ENCODE measurements around the gene RNF144B. TPM values are rescaled to one million over a fixed set of nuclear protein-coding genes. Genes with fewer than 3 reads are reported as not detected.
"Not testable (repeated sequence)": the region's sequence is repeated elsewhere in the genome, so short reads cannot be mapped to it uniquely, and the experiment has no call there.

Gene RNF144B
- total and polyA plus RNA-seq, 2 of the 8 experiments (the other 6 are each of a cell fraction or from before 2014, with no cell fraction given) = 1.8 to 11.2 TPM

- no peak for TF ChIP-seq CTCF (IDR thresholded peaks at IDR 0.05; ENCODE audit: control extremely low read depth in 1 of 3, insufficient read depth in 1 of 3, low read depth in 1 of 3, low read length in 3 of 3)
Measured at GRCh38 chr6:18400831-18401446, 13.8 kb downstream of the RNF144B start (continued).

- not testable (repeated sequence) for H2BK20ac ChIP-seq (ENCODE audit: low read length)
Measured at GRCh38 chr6:18404965-18405364, 17.8 kb downstream of the RNF144B start.

More at GRCh38 chr6:18404965-18405364, 17.8 kb downstream of the RNF144B start:
- H3K14ac ChIP-seq (ENCODE audit: insufficient read length); H2AK5ac ChIP-seq (ENCODE audit: low read depth, low read length); CTCF ChIA-PET (ENCODE audit: partially characterized antibody); H2BK12ac ChIP-seq (ENCODE audit: low read depth, low read length); H2BK5ac ChIP-seq (ENCODE audit: low read depth, low read length); H3K56ac ChIP-seq (replicated peaks; ENCODE audit: insufficient read length, low read depth, low read length); H3K4me2 ChIP-seq (ENCODE audit: insufficient read depth in 1 of 2, low read depth in 2 of 2, low read length in 2 of 2); H3K27ac ChIP-seq (ENCODE audit: low read depth, low read length); H3K79me1 ChIP-seq (ENCODE audit: low read depth, low read length); H3K9ac ChIP-seq (replicated peaks in 1 of 4; ENCODE audit: extremely low read depth in 1 of 4, low read depth in 3 of 4, low read length in 3 of 4); H3K4ac ChIP-seq (replicated peaks; ENCODE audit: insufficient read length, low read depth, low read length); H3K9me3 ChIP-seq (ENCODE audit: insufficient read depth in 2 of 2, low read depth in 1 of 2, low read length in 1 of 2); H3K36me3 ChIP-seq (ENCODE audit: control insufficient read depth in 2 of 4, insufficient read depth in 4 of 4, low read length in 3 of 4); H3K4me1 ChIP-seq (replicated peaks in 1 of 4; ENCODE audit: control insufficient read depth in 3 of 4, insufficient read depth in 4 of 4, low read length in 3 of 4); H4K20me1 ChIP-seq (replicated peaks in 1 of 2; ENCODE audit: control insufficient read depth in 1 of 2, insufficient read depth in 2 of 2, low read length in 2 of 2); H4K91ac ChIP-seq (replicated peaks; ENCODE audit: insufficient read length, low read length); H3K23me2 ChIP-seq (ENCODE audit: low read depth, low read length); H3K23ac ChIP-seq (ENCODE audit: insufficient read length); H4K5ac ChIP-seq (ENCODE audit: insufficient read length, low read depth, low read length); H3K79me2 ChIP-seq (ENCODE audit: control insufficient read depth in 1 of 2, insufficient read depth in 2 of 2, low read length in 2 of 2); H2BK15ac ChIP-seq (ENCODE audit: low read length); POLR2A ChIA-PET (ENCODE audit: partially characterized antibody); H4K8ac ChIP-seq (ENCODE audit: extremely low read depth, insufficient read depth, low read length); H3K27me3 ChIP-seq (replicated peaks in 1 of 4; ENCODE audit: control insufficient read depth in 3 of 4, extremely low read depth in 1 of 4, insufficient read depth in 3 of 4, low read length in 3 of 4); H3K18ac ChIP-seq (ENCODE audit: extremely low read depth, low read length); FAIRE-seq; H2BK120ac ChIP-seq (replicated peaks; ENCODE audit: low read depth, low read length); DNase-seq (ENCODE audit: low read depth in 1 of 2, low spot score in 2 of 2); H3K4me3 ChIP-seq (ENCODE audit: extremely low read depth in 1 of 4, insufficient read depth in 2 of 4, low read depth in 3 of 4, low read length in 4 of 4); H2AFZ ChIP-seq (ENCODE audit: low read length): not testable (repeated sequence)
- 94% methylated on average over 6 of the region's 6 CpGs; no CpG with 5 or more reads in 1 of the 2 experiments for WGBS, 2 experiments (ENCODE audit: extremely low coverage in 1 of 2, insufficient coverage in 1 of 2, insufficient read length in 1 of 2, insufficient replicate concordance in 2 of 2, low coverage in 1 of 2, low lambda C conversion rate in 2 of 2, missing lambda C conversion rate in 1 of 2)

Measured in H1 (cell line).